Astrocyte of the spinal cord (primary cell): ENCODE data around the gene TSSC4.

ENCODE experiments used
- DNase-seq: peaks from one replicate; pipeline ENCODE4 v3.0.0; 2011; ENCODE audit warnings: low read depth, low spot score
- H3K4me3 ChIP-seq: 2 replicates; pipeline ENCODE4 v1.5.1; 2011; ENCODE audit warnings: low read depth, mild to moderate bottlenecking, low read length, moderate library complexity
- in situ Hi-C: cut with HindIII; loops from 2 replicates; pipeline ENCODE4 v1.10.0; 2017; ENCODE audit warnings: low sequenced_read_pairs
- TF ChIP-seq, protein P1 (sequence below): IDR thresholded peaks from 2 replicates; pipeline ENCODE4 v1.5.1; 2012; ENCODE audit warnings: low read depth, mild to moderate bottlenecking, low read length, inconsistent platforms

TSSC4 gene

DNA sequence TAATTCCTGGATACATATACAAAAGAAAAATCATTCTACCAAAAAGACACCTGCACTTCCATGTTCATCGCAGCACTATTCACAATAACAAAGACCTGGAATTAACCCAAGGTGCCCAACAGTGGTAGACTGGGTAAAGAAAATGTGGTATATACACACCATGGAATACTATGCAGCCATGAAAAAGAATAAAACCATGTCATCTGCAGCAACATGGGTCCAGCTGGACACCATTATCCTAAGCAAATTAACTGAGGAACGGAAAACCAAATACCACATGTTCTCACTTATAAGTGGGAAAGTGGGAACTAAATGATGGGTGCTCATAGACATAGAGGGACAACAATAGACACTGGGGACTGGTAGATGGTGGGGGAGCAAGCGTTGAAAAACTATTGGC is 39.3 kb downstream of the TSSC4 start:
- no peak overlapping the region for H3K4me3 ChIP-seq
- TF ChIP-seq, protein P1, sequence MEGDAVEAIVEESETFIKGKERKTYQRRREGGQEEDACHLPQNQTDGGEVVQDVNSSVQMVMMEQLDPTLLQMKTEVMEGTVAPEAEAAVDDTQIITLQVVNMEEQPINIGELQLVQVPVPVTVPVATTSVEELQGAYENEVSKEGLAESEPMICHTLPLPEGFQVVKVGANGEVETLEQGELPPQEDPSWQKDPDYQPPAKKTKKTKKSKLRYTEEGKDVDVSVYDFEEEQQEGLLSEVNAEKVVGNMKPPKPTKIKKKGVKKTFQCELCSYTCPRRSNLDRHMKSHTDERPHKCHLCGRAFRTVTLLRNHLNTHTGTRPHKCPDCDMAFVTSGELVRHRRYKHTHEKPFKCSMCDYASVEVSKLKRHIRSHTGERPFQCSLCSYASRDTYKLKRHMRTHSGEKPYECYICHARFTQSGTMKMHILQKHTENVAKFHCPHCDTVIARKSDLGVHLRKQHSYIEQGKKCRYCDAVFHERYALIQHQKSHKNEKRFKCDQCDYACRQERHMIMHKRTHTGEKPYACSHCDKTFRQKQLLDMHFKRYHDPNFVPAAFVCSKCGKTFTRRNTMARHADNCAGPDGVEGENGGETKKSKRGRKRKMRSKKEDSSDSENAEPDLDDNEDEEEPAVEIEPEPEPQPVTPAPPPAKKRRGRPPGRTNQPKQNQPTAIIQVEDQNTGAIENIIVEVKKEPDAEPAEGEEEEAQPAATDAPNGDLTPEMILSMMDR = no peak
- DNase-seq = no peak
- in situ Hi-C loops = no loop called here

GRCh38 chr11:2440646-2441045 is 40.1 kb downstream of the TSSC4 start:
- DNase-seq = no peak
- TF ChIP-seq, protein P1 = no peak
- no peak overlapping the region for H3K4me3 ChIP-seq
- in situ Hi-C loops = no loop called here

- H3K4me3 ChIP-seq = no peak overlapping the region
- in situ Hi-C loops = no loop called here
- no peak for DNase-seq
- TF ChIP-seq, protein P1 = no peak
These were observed 40.6 kb downstream of the TSSC4 start for GRCh38 chr11:2441171-2441570.

DNA sequence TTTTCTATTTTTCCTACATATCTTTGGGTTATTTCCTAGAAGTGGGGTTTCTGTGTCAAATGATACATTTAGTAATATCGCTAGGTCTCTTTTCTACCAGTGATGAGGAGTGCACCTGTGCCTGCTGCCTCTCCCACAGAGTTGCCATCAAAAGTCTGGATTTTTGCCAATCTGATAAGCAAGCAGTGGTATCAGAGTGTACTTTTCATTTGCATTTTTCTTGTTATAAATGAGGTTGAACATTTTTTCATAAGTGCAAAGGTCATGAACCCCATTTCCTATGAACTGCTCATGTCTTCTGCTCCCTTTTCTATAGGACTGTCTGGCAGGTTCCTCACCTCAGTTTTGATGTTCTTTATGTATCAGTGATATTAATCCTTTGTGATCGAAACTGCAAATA is 42.0 kb downstream of the TSSC4 start:
- no peak for DNase-seq
- TF ChIP-seq, protein P1 = no peak
- H3K4me3 ChIP-seq = no peak overlapping the region
- in situ Hi-C loops = no loop called here

DNA sequence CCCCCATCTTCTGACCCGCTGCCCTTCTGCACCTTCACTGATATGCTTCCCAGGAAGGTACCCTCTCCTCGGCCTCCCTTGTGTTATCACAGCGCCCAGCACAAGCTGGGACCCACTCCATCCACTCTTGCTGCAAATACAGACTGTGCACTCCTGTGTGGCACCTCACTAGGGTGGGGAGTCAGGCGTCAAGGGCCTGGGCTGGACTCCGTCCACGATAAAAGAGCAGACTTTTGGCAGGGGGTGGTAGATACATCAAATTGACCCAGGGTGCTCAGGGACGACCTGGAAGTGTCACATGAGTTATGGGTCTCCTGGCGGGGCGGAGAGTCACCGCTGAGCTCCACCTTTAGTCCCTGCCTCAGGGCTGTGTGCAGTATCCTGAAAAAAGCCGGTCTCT is 42.9 kb downstream of the TSSC4 start:
- in situ Hi-C loops = no loop called here
- TF ChIP-seq, protein P1 = no peak
- no peak overlapping the region for H3K4me3 ChIP-seq
- no peak for DNase-seq

- no peak for DNase-seq
- H3K4me3 ChIP-seq = no peak within 1 kb of the TSS
- TF ChIP-seq, protein P1 = no peak
- in situ Hi-C loops = no loop called here
These were observed 43.6 kb downstream of the TSSC4 start, which contains the start of gene TRPM5 for GRCh38 chr11:2443881-2444820. TSS of gene TRPM5 (minus strand) at chr11:2444514. CDS start at chr11:2423036, 21,478 bp downstream.
